ENCODE measurements around the gene BHMT2. TPM values are rescaled to one million over a fixed set of nuclear protein-coding genes. Genes with fewer than 3 reads are reported as not detected.

Gene BHMT2
- polyA plus RNA-seq, 3 donors, result not detected

GRCh38 chr5:79055017-79055416 lies 14.6 kb upstream of the BHMT2 start:
- no peaks in the 10 kb centered on the region for H3K36me3 ChIP-seq (replicated peaks in 1 of 2; ENCODE audit: control insufficient read depth in 1 of 2, insufficient read depth in 2 of 2, low read length in 2 of 2)
- no peaks in the 10 kb centered on the region for H3K79me2 ChIP-seq (ENCODE audit: insufficient read depth, low read length)
- no peaks in the 10 kb centered on the region for H3K9me3 ChIP-seq (replicated peaks in 1 of 2; ENCODE audit: control insufficient read depth in 1 of 2, insufficient read depth in 1 of 2, low read length in 2 of 2)
- TF ChIP-seq CTCF (IDR thresholded peaks at IDR 0.05), result no peak
- H3K4me2 ChIP-seq (replicated peaks; ENCODE audit: extremely low read depth, low read length, poor library complexity, severe bottlenecking), result no peak overlapping the region
- Mint-ChIP-seq H3K9me3 (peaks cover 0 to 9% (median 6%) of the 10 kb centered on the region in 7 donors), H3K27me3 (ENCODE audit: low read depth in 3 of 3) (peaks cover 0 to 5% (median 2%) of the 10 kb centered on the region in 3 donors), H3K27ac (no peak overlapping the region), H3K4me3 (no peak overlapping the region), H3K4me1 (no peaks in the 10 kb centered on the region), H3K36me3 (peaks cover 0 to 2% of the 10 kb centered on the region in 2 donors)
- no peaks in the 10 kb centered on the region for H4K20me1 ChIP-seq (ENCODE audit: insufficient read depth, low read length)
- intact Hi-C loops (cut with micrococcal nuclease), result no loop called here
- no peak overlapping the region for H3K27ac ChIP-seq (ENCODE audit: low read depth in 1 of 2, low read length in 2 of 2)
- H3K9ac ChIP-seq (ENCODE audit: insufficient read depth, low read length, poor library complexity, severe bottlenecking), result no peak overlapping the region
- no peak overlapping the region for H2AFZ ChIP-seq (ENCODE audit: insufficient read depth, low read depth, low read length, poor library complexity, severe bottlenecking)
- DNase-seq, result no peak
- no peak overlapping the region for H3K4me3 ChIP-seq (replicated peaks in 1 of 3; ENCODE audit: low read depth in 2 of 3, low read length in 3 of 3)
- whole genome bisulfite sequencing (ENCODE audit: insufficient coverage), result no CpG with 5 or more reads among the region's 1 CpG
- H3K4me1 ChIP-seq (ENCODE audit: control insufficient read depth in 1 of 2, insufficient read depth in 2 of 2, low read length in 2 of 2), result no peaks in the 10 kb centered on the region
- no peaks in the 10 kb centered on the region for H3K27me3 ChIP-seq (ENCODE audit: control insufficient read depth in 2 of 2, insufficient read depth in 2 of 2, low read length in 2 of 2)

- intact Hi-C loops (cut with micrococcal nuclease), result no loop called here
- no peak for TF ChIP-seq CTCF (IDR thresholded peaks at IDR 0.05)
- H4K20me1 ChIP-seq (ENCODE audit: insufficient read depth, low read length), result no peaks in the 10 kb centered on the region
- no peaks in the 10 kb centered on the region for H3K9me3 ChIP-seq (replicated peaks in 1 of 2; ENCODE audit: control insufficient read depth in 1 of 2, insufficient read depth in 1 of 2, low read length in 2 of 2)
- H3K27ac ChIP-seq (ENCODE audit: low read depth in 1 of 2, low read length in 2 of 2), result no peak overlapping the region
- Mint-ChIP-seq H3K27me3 (ENCODE audit: low read depth in 3 of 3) (peaks cover 2 to 8% (median 4%) of the 10 kb centered on the region in 3 donors), H3K4me1 (no peaks in the 10 kb centered on the region), H3K27ac (no peak overlapping the region), H3K36me3 (no peaks in the 10 kb centered on the region), H3K4me3 (no peak overlapping the region), H3K9me3 (peaks cover 0 to 6% (median 3%) of the 10 kb centered on the region in 7 donors)
- no peaks in the 10 kb centered on the region for H3K79me2 ChIP-seq (ENCODE audit: insufficient read depth, low read length)
- H3K4me2 ChIP-seq (replicated peaks; ENCODE audit: extremely low read depth, low read length, poor library complexity, severe bottlenecking), result no peak overlapping the region
- DNase-seq, result no peak
- H2AFZ ChIP-seq (ENCODE audit: insufficient read depth, low read depth, low read length, poor library complexity, severe bottlenecking), result no peak overlapping the region
- H3K36me3 ChIP-seq (replicated peaks in 1 of 2; ENCODE audit: control insufficient read depth in 1 of 2, insufficient read depth in 2 of 2, low read length in 2 of 2), result no peaks in the 10 kb centered on the region
- no peak overlapping the region for H3K9ac ChIP-seq (ENCODE audit: insufficient read depth, low read length, poor library complexity, severe bottlenecking)
- no peaks in the 10 kb centered on the region for H3K27me3 ChIP-seq (ENCODE audit: control insufficient read depth in 2 of 2, insufficient read depth in 2 of 2, low read length in 2 of 2)
- no peak overlapping the region for H3K4me3 ChIP-seq (replicated peaks in 1 of 3; ENCODE audit: low read depth in 2 of 3, low read length in 3 of 3)
- H3K4me1 ChIP-seq (ENCODE audit: control insufficient read depth in 1 of 2, insufficient read depth in 2 of 2, low read length in 2 of 2), result no peaks in the 10 kb centered on the region
These were observed 12.7 kb upstream of the BHMT2 start for GRCh38 chr5:79056847-79057246.
